Measurements from ENCODE around the gene RASGRP3. TPM values are rescaled to one million over a fixed set of nuclear protein-coding genes. Genes with fewer than 3 reads are reported as not detected.
"Not testable (repeated sequence)": the region's sequence is repeated elsewhere in the genome, so short reads cannot be mapped to it uniquely, and the experiment has no call there.

RASGRP3 gene
- polyA plus RNA-seq (ENCODE audit: insufficient read length): 26.4 TPM

- peak; percentile 86 for DNase-seq
Measured at GRCh38 chr2:33476131-33476792, at the start of gene RASGRP3. TSS of gene RASGRP3 (plus strand) at chr2:33476649. CDS start at chr2:33515137, 38,488 bp downstream.

GRCh38 chr2:33426666-33427231, 49.7 kb upstream of the RASGRP3 start:
- DNase-seq: no peak

GRCh38 chr2:33430077-33430476, 46.4 kb upstream of the RASGRP3 start:
- DNase-seq: no peak

GRCh38 chr2:33430856-33431255, 45.6 kb upstream of the RASGRP3 start:
- no peak for DNase-seq

GRCh38 chr2:33432871-33433270, 43.6 kb upstream of the RASGRP3 start:
- DNase-seq: no peak

GRCh38 chr2:33433279-33434235, 42.9 kb upstream of the RASGRP3 start:
- no peak for DNase-seq

GRCh38 chr2:33435518-33435917, 40.9 kb upstream of the RASGRP3 start:
- DNase-seq: no peak

- DNase-seq: no peak
Measured at GRCh38 chr2:33436083-33436482, 40.4 kb upstream of the RASGRP3 start.

GRCh38 chr2:33437297-33437696, 39.2 kb upstream of the RASGRP3 start:
- no peak for DNase-seq

GRCh38 chr2:33437815-33438214, 38.6 kb upstream of the RASGRP3 start:
- no peak for DNase-seq

GRCh38 chr2:33441235-33441810, 35.1 kb upstream of the RASGRP3 start:
- DNase-seq: peak; percentile 52

GRCh38 chr2:33442052-33442451, 34.4 kb upstream of the RASGRP3 start:
- DNase-seq: not testable (repeated sequence)

GRCh38 chr2:33442528-33443079, 33.8 kb upstream of the RASGRP3 start:
- peak; percentile 43 for DNase-seq

GRCh38 chr2:33443274-33443829, 33.1 kb upstream of the RASGRP3 start:
- DNase-seq: no peak

- no peak for DNase-seq
Measured at GRCh38 chr2:33444967-33445366, 31.5 kb upstream of the RASGRP3 start.

GRCh38 chr2:33448220-33448899, 28.1 kb upstream of the RASGRP3 start:
- DNase-seq: no peak

GRCh38 chr2:33451214-33451613, 25.2 kb upstream of the RASGRP3 start:
- DNase-seq: no peak

- no peak for DNase-seq
Measured at GRCh38 chr2:33451825-33452224, 24.6 kb upstream of the RASGRP3 start.

GRCh38 chr2:33452545-33452944, 23.9 kb upstream of the RASGRP3 start:
- no peak for DNase-seq

GRCh38 chr2:33453905-33454479, 22.5 kb upstream of the RASGRP3 start:
- DNase-seq: no peak

- no peak for DNase-seq
Measured at GRCh38 chr2:33457556-33458247, 18.7 kb upstream of the RASGRP3 start.

Measured in hindlimb muscle (tissue), 1 donor.